ENCODE measurements around the gene NFKBIE. TPM values are rescaled to one million over a fixed set of nuclear protein-coding genes. Genes with fewer than 3 reads are reported as not detected.

The NFKBIE gene
- total and polyA plus RNA-seq, 9 of the 15 experiments (the other 6 are each of a cell fraction or from before 2014, with no cell fraction given) = 2.1 to 16.4 (median 11.7) TPM

DNA sequence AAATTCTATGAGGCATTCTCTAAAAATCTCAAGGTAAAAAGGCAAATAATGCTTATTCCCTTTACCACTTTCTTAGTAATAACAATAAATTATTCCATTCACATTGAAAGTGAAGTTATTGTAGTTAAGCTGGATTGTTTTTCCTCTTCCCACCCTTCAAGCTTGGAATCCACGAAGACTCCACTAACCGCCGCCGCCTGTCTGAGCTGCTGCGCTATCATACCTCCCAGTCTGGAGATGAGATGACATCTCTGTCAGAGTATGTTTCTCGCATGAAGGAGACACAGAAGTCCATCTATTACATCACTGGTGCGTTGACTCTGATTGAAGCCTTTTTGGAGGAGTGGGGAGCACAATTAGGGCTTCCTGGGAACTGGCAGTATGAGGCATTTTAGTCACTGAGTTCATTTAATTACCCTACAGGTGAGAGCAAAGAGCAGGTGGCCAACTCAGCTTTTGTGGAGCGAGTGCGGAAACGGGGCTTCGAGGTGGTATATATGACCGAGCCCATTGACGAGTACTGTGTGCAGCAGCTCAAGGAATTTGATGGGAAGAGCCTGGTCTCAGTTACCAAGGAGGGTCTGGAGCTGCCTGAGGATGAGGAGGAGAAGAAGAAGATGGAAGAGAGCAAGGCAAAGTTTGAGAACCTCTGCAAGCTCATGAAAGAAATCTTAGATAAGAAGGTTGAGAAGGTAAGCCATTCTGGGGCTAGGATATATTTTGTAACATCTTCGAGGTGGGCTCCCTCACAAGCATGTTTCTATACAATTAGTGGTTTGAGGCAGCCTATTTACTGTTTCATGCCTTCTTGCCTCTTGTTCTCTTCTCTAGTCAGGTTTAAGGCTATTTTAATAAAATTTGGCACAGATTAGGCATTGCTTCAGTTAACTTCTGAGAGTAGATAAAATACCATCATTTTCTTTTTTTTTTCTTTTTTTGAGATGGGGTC lies 13.5 kb downstream of the NFKBIE start (continued):
- TF ChIP-seq, protein P1, sequence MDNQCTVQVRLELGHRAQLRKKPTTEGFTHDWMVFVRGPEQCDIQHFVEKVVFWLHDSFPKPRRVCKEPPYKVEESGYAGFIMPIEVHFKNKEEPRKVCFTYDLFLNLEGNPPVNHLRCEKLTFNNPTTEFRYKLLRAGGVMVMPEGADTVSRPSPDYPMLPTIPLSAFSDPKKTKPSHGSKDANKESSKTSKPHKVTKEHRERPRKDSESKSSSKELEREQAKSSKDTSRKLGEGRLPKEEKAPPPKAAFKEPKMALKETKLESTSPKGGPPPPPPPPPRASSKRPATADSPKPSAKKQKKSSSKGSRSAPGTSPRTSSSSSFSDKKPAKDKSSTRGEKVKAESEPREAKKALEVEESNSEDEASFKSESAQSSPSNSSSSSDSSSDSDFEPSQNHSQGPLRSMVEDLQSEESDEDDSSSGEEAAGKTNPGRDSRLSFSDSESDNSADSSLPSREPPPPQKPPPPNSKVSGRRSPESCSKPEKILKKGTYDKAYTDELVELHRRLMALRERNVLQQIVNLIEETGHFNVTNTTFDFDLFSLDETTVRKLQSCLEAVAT (IDR thresholded peaks at IDR 0.05) = no peak
- TF ChIP-seq HNRNPLL (IDR thresholded peaks at IDR 0.05; ENCODE audit: low read depth, low read length, poor library complexity, severe bottlenecking) (no peak), ZNF644 (tag; IDR thresholded peaks at IDR 0.05; ENCODE audit: low read depth) (no peak), PML (IDR thresholded peaks at IDR 0.05; ENCODE audit: low read length) (no peak; the same call in 1 of the 2 replicates), ZFP1 (CRISPR knock-in tag; IDR thresholded peaks at IDR 0.05) (no peak), BCOR (IDR thresholded peaks at IDR 0.05) (no peak), FOXK1 (CRISPR knock-in tag; IDR thresholded peaks at IDR 0.05; ENCODE audit: borderline replicate concordance) (peak; percentile 90; the same call in 1 of the 2 replicates), RBM22 (IDR thresholded peaks at IDR 0.05; ENCODE audit: low read depth, low read length, poor library complexity, severe bottlenecking) (peak; percentile 58), TEAD4 (IDR thresholded peaks at IDR 0.05; ENCODE audit: low read length) (no peak), TEAD4 (CRISPR knock-in tag; IDR thresholded peaks at IDR 0.05; ENCODE audit: borderline replicate concordance) (peak; percentile 52; the same call in 1 of the 2 replicates), CREBBP (IDR thresholded peaks at IDR 0.05; ENCODE audit: low read depth, low read length) (no peak), ZNF175 (CRISPR knock-in tag; IDR thresholded peaks at IDR 0.05; ENCODE audit: low read depth) (no peak), BRD4 (IDR thresholded peaks at IDR 0.05) (no peak), KDM2B (CRISPR knock-in tag; IDR thresholded peaks at IDR 0.05) (no peak), RFX7 (CRISPR knock-in tag; IDR thresholded peaks at IDR 0.05) (no peak), POLR2A (conservative IDR thresholded peaks at IDR 0.05) (no peak), ZC3H8 (IDR thresholded peaks at IDR 0.05) (no peak), HMGN3 (IDR thresholded peaks at IDR 0.05; ENCODE audit: borderline replicate concordance, extremely low read depth, insufficient read length, low read depth, low read length) (no peak), RNF2 (IDR thresholded peaks at IDR 0.05) (no peak)
- TF ChIP-seq, protein P2, sequence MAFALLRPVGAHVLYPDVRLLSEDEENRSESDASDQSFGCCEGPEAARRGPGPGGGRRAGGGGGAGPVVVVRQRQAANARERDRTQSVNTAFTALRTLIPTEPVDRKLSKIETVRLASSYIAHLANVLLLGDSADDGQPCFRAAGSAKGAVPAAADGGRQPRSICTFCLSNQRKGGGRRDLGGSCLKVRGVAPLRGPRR (CRISPR knock-in tag; IDR thresholded peaks at IDR 0.05) = no peak
- TF ChIP-seq, protein P3, sequence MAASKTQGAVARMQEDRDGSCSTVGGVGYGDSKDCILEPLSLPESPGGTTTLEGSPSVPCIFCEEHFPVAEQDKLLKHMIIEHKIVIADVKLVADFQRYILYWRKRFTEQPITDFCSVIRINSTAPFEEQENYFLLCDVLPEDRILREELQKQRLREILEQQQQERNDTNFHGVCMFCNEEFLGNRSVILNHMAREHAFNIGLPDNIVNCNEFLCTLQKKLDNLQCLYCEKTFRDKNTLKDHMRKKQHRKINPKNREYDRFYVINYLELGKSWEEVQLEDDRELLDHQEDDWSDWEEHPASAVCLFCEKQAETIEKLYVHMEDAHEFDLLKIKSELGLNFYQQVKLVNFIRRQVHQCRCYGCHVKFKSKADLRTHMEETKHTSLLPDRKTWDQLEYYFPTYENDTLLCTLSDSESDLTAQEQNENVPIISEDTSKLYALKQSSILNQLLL (CRISPR knock-in tag; IDR thresholded peaks at IDR 0.05; ENCODE audit: borderline replicate concordance) = no peak
- TF ChIP-seq, protein P4, sequence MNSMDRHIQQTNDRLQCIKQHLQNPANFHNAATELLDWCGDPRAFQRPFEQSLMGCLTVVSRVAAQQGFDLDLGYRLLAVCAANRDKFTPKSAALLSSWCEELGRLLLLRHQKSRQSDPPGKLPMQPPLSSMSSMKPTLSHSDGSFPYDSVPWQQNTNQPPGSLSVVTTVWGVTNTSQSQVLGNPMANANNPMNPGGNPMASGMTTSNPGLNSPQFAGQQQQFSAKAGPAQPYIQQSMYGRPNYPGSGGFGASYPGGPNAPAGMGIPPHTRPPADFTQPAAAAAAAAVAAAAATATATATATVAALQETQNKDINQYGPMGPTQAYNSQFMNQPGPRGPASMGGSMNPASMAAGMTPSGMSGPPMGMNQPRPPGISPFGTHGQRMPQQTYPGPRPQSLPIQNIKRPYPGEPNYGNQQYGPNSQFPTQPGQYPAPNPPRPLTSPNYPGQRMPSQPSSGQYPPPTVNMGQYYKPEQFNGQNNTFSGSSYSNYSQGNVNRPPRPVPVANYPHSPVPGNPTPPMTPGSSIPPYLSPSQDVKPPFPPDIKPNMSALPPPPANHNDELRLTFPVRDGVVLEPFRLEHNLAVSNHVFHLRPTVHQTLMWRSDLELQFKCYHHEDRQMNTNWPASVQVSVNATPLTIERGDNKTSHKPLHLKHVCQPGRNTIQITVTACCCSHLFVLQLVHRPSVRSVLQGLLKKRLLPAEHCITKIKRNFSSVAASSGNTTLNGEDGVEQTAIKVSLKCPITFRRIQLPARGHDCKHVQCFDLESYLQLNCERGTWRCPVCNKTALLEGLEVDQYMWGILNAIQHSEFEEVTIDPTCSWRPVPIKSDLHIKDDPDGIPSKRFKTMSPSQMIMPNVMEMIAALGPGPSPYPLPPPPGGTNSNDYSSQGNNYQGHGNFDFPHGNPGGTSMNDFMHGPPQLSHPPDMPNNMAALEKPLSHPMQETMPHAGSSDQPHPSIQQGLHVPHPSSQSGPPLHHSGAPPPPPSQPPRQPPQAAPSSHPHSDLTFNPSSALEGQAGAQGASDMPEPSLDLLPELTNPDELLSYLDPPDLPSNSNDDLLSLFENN (IDR thresholded peaks at IDR 0.05; ENCODE audit: low read depth in 2 of 2, low read length in 2 of 2) = no peak
